K562 (cell line): ENCODE data around the gene PPAN. TPM values are rescaled to one million over a fixed set of nuclear protein-coding genes. Genes with fewer than 3 reads are reported as not detected.
A peak's percentile ranks its signal among the peaks of the same experiment; 100 is the strongest.

Source experiments
- ATAC-seq: fragments of 200-7000 bp; cut with Tn5 transposase; 3 replicates; pipeline ENCODE4 v1.9.1; 2020; ENCODE audit warnings: moderate library complexity
- BruUV-seq: library from RNA; stranded (reverse); fragments of 400-500 nt; replicated peaks from 2 replicates; lab custom pipeline; 2021; lab: Mats Ljungman, UMichigan
- CTCF ChIA-PET: fragments of 300-600 bp; formaldehyde crosslinking; extraction: SDS; loops from one replicate; lab custom pipeline; 2021; ENCODE audit warnings: low intra/inter-chr PET ratio; lab: Yijun Ruan, JAX
- POLR2A ChIA-PET: fragments of 300-600, 350-650 bp; sonication (Branson Sonifier 250); formaldehyde crosslinking; extraction: SDS; loops from one replicate; lab custom pipeline; 2021; ENCODE audit warnings: antibody characterized with exemption, inconsistent platforms; lab: Yijun Ruan, JAX
- DNase-seq, 4 experiments: peaks; one replicate each; pipeline versions ENCODE4 v3.0.0 to v3.0.0-alpha.2; 2011 to 2018; ENCODE audit warnings: low spot score in 3 of 4, mixed read lengths in 3 of 4; ENCODE audit errors: extremely low read depth in 1 of 4
- FAIRE-seq: peaks from 2 replicates; lab custom pipeline; 2011; peaks lifted over from hg19 to GRCh38; lab: Jason Lieb, UNC
- H2AFZ ChIP-seq: 2 replicates; pipeline ENCODE4 v1.6.0; 2011; ENCODE audit warnings: low read depth, low read length, control low read depth, inconsistent platforms
- H3K27ac ChIP-seq: fragments of 200-600 bp; 3 replicates; pipeline ENCODE4 v1.8.0; 2011; ENCODE audit warnings: low read depth, mild to moderate bottlenecking, control low read depth, inconsistent platforms, low read length, moderate library complexity, mixed read lengths; ENCODE audit errors: extremely low read depth
- H3K27me3 ChIP-seq, 2 experiments: fragments of 300-600 bp in 1 of 2; 2 replicates in 1 of 2; 3 replicates in 1 of 2; pipeline versions ENCODE4 v1.6.0 to v1.8.0; 2011; ENCODE audit warnings: inconsistent platforms in 2 of 2, low read length in 2 of 2, mild to moderate bottlenecking in 1 of 2, mixed read lengths in 1 of 2, moderate library complexity in 1 of 2; ENCODE audit not compliant: control insufficient read depth in 2 of 2, insufficient read depth in 2 of 2
- H3K36me3 ChIP-seq: fragments of 300-600 bp; 3 replicates; pipeline ENCODE4 v1.8.0; 2011; ENCODE audit warnings: mild to moderate bottlenecking, low read length, inconsistent platforms; ENCODE audit not compliant: control insufficient read depth, insufficient read depth
- H3K4me1 ChIP-seq, 2 experiments: fragments of 200-600 bp in 1 of 2; replicated peaks in 1 of 2; 2 replicates in 1 of 2; 3 replicates in 1 of 2; pipeline versions ENCODE4 v1.5.1 to v1.8.0; 2011; ENCODE audit warnings: inconsistent platforms in 2 of 2, low read length in 2 of 2, mild to moderate bottlenecking in 1 of 2, mixed read lengths in 1 of 2, moderate library complexity in 1 of 2; ENCODE audit not compliant: control insufficient read depth in 2 of 2, insufficient read depth in 2 of 2
- H3K4me2 ChIP-seq: 2 replicates; pipeline ENCODE4 v1.6.1; 2011; ENCODE audit warnings: low read length, control low read depth, inconsistent platforms, mixed read lengths; ENCODE audit not compliant: insufficient read depth
- H3K4me3 ChIP-seq: fragments of 200-600 bp; sonication (generic), shearing (Covaris generic); 2 replicates; pipeline ENCODE4 v1.5.1; 2016; ENCODE audit warnings: control low read depth, inconsistent platforms
- H3K79me2 ChIP-seq: fragments of 200-600 bp; 3 replicates; pipeline ENCODE4 v1.8.0; 2011; ENCODE audit warnings: low read length, inconsistent platforms; ENCODE audit not compliant: control insufficient read depth, insufficient read depth
- H3K9ac ChIP-seq, 2 experiments: 2 replicates each; pipeline versions ENCODE4 v1.6.0 to v1.6.1; 2011; ENCODE audit warnings: low read depth in 2 of 2, low read length in 2 of 2, control low read depth in 1 of 2, inconsistent platforms in 1 of 2, mild to moderate bottlenecking in 1 of 2, mixed read lengths in 1 of 2; ENCODE audit not compliant: insufficient read depth in 1 of 2
- H3K9me1 ChIP-seq: one replicate; pipeline ENCODE4 v1.6.0; 2011; ENCODE audit warnings: inconsistent platforms, mild to moderate bottlenecking, low read length, moderate library complexity; ENCODE audit not compliant: control insufficient read depth, insufficient read depth
- H3K9me3 ChIP-seq: replicated peaks from 2 replicates; pipeline ENCODE4 v1.5.1; 2011; ENCODE audit warnings: low read depth, low read length, inconsistent platforms; ENCODE audit not compliant: control insufficient read depth, insufficient read depth
- H4K20me1 ChIP-seq: replicated peaks from 2 replicates; pipeline ENCODE4 v1.6.1; 2011; ENCODE audit warnings: low read length, inconsistent platforms, mixed read lengths; ENCODE audit not compliant: control insufficient read depth, insufficient read depth
- BCOR ChIP-seq: fragments of 450-650 bp; IDR thresholded peaks from 2 replicates; pipeline ENCODE4 v1.6.1; 2016
- ZNF121 ChIP-seq: sonication (generic); formaldehyde crosslinking; conservative IDR thresholded peaks from 2 replicates; pipeline ENCODE4 v1.8.0; 2022; ENCODE audit warnings: missing genetic modification reagents
- WGBS: fragments of 100-300 bp; shearing (Covaris generic); methylation state at CpG from one replicate; pipeline ENCODE4 v1.1.6; 2016; ENCODE audit warnings: low coverage, mixed read lengths; ENCODE audit not compliant: insufficient coverage; ENCODE audit errors: missing lambda C conversion rate; 5-methylcytosine and 5-hydroxymethylcytosine counted together
- in situ Hi-C: fragments of 300-500 bp; cut with MboI; formaldehyde crosslinking; loops from 4 replicates; pipeline ENCODE4 v1.15.0; 2018; ENCODE audit warnings: inconsistent platforms, mixed read lengths
- intact Hi-C: fragments of 100-400 bp; cut with micrococcal nuclease; formaldehyde crosslinking; loops from 2 replicates; pipeline ENCODE4 v1.14.2; 2022
- polyA plus RNA-seq, 8 experiments: library from polyadenylated mRNA; depleted of rRNA in 4 of 8; stranded (reverse) in 5 of 8; unstranded in 3 of 8; fragments of >200 nt; fragmentation: Nextera tagmentation in 2 of 8; fragmentation: Illumina TruSeq in 1 of 8; extraction: Ambion mirVana in 2 of 8; extraction: Trizol in 1 of 8; gene quantifications; 2 replicates each; pipeline versions ENCODE4 v1.2.1 to v1.2.3, GENCODE V29; 2011 to 2014; ENCODE audit warnings: inconsistent platforms in 1 of 8, missing spikeins in 1 of 8
- total RNA-seq, 7 experiments: library from RNA; depleted of rRNA in 6 of 7; stranded (reverse); fragments of >200 nt in 6 of 7; fragmentation: Illumina TruSeq in 2 of 7; extraction: Trizol in 2 of 7; gene quantifications; 2 replicates each; pipeline versions ENCODE4 v1.2.1 to v1.2.3, GENCODE V29; 2011 to 2021; ENCODE audit warnings: low replicate concordance in 1 of 7
- TF ChIP-seq, protein P1 (sequence below), 2 experiments: IDR thresholded peaks; 2 replicates each; pipeline ENCODE4 v1.6.1; 2011; ENCODE audit warnings: borderline replicate concordance in 1 of 2, control low read depth in 1 of 2, low read depth in 1 of 2, low read length in 1 of 2, mild to moderate bottlenecking in 1 of 2, mixed read lengths in 1 of 2, moderate library complexity in 1 of 2; ENCODE audit not compliant: insufficient read depth in 1 of 2, insufficient read length in 1 of 2, poor library complexity in 1 of 2, severe bottlenecking in 1 of 2; ENCODE audit errors: extremely low read depth in 1 of 2

The PPAN gene
- total and polyA plus RNA-seq, 9 of the 15 experiments (the other 6 are each of a cell fraction or from before 2014, with no cell fraction given): 2.2 to 129 (median 59.1) TPM

DNA sequence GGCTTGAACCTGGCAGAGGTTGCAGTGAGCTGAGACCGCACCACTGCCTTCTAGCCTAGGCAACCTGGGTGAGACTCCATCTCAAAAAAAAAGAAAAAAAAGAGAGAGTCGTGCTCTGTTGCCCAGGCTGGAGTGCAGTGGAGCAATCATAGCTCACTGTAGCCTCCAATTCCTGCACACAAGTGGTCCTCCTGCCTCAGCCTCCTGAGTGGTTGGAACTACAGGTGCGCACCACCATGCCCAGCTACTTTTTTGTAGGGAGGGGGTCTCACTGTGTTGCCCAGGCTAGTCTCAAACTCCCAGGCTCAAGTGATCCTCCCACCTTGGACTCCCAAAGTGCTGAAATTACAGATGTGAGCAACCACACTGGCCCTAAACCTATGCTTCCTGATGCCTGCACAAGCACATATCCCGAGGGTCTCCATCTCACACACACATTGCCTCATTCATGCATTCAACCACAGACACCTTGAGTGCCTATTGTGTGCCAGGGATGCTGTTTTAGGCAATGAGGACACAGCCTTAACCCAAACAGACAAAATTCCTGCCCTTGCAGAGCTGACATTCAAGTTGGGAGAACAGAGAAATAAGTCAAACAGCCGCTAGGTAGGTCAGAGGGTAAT is 5.9 kb upstream of the PPAN start:
- intact Hi-C loops: no loop called here
- no peak for FAIRE-seq
- H3K9me1 ChIP-seq: no peaks in the 10 kb centered on the region
- WGBS: 48% methylated on average over 4 of the region's 5 CpGs
- no peaks in the 10 kb centered on the region for H3K79me2 ChIP-seq
- no peaks in the 10 kb centered on the region for H3K36me3 ChIP-seq
- no peak overlapping the region for H3K4me2 ChIP-seq
- ChIA-PET CTCF (no interaction called here), POLR2A (interaction anchor here (0.6 to 1.2 kb wide), 3 partner anchors 9 to 289 kb away, joined by 3 to 6 read pairs (median 5); no protein-coding TSS in a partner anchor)
- H3K27me3 ChIP-seq: no peaks in the 10 kb centered on the region
- ATAC-seq: no peak
- H3K9ac ChIP-seq: no peak overlapping the region
- no peaks in the 10 kb centered on the region for H3K9me3 ChIP-seq
- in situ Hi-C loops: no loop called here
- peaks cover 36 to 38% of the 10 kb centered on the region in 2 experiments for H3K4me1 ChIP-seq
- no peak overlapping the region for H3K4me3 ChIP-seq
- no peak overlapping the region for H2AFZ ChIP-seq
- TF ChIP-seq ZNF121 (CRISPR knock-in tag): peak; percentile 49; the same call in 1 of the 2 replicates
- TF ChIP-seq BCOR: 0 out of 2 replicates have a peak, but pooled peaks have one; percentile 33
- TF ChIP-seq, protein P1, sequence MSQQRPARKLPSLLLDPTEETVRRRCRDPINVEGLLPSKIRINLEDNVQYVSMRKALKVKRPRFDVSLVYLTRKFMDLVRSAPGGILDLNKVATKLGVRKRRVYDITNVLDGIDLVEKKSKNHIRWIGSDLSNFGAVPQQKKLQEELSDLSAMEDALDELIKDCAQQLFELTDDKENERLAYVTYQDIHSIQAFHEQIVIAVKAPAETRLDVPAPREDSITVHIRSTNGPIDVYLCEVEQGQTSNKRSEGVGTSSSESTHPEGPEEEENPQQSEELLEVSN (IDR thresholded peaks at IDR 0.05; ENCODE audit: borderline replicate concordance in 1 of 2, extremely low read depth in 1 of 2, insufficient read depth in 1 of 2, insufficient read length in 1 of 2, low read depth in 1 of 2, low read length in 1 of 2, poor library complexity in 1 of 2, severe bottlenecking in 1 of 2): no peak
- no TSS peak for BruUV-seq
- no peak overlapping the region for H3K27ac ChIP-seq
- DNase-seq: no peak
- no peaks in the 10 kb centered on the region for H4K20me1 ChIP-seq
